H9 (cell line): ENCODE data around the gene C2orf72. TPM values are rescaled to one million over a fixed set of nuclear protein-coding genes. Genes with fewer than 3 reads are reported as not detected.

Experiments
- DNase-seq: peaks from one replicate; pipeline ENCODE4 v3.0.0-alpha.2; 2017
- H2AFZ ChIP-seq: one replicate; pipeline ENCODE4 v1.6.1; 2013; ENCODE audit warnings: mild to moderate bottlenecking, low read length, control low read depth, moderate library complexity
- H2AK5ac ChIP-seq: 2 replicates; pipeline ENCODE4 v1.6.1; 2013; ENCODE audit warnings: low read length, control low read depth, mixed read lengths; ENCODE audit not compliant: insufficient read length
- H2BK120ac ChIP-seq: one replicate; pipeline ENCODE4 v1.6.1; 2013; ENCODE audit warnings: low read depth, mild to moderate bottlenecking, low read length, control low read depth, inconsistent platforms; ENCODE audit not compliant: poor library complexity, severe bottlenecking
- H2BK12ac ChIP-seq: 2 replicates; pipeline ENCODE4 v1.6.1; 2013; ENCODE audit warnings: low read length, control low read depth, mixed read lengths, low read depth; ENCODE audit not compliant: insufficient read length
- H2BK15ac ChIP-seq: 2 replicates; pipeline ENCODE4 v1.6.1; 2013; ENCODE audit warnings: low read depth, low read length, control low read depth
- H2BK20ac ChIP-seq: one replicate; pipeline ENCODE4 v1.6.1; 2013; ENCODE audit warnings: low read depth, mild to moderate bottlenecking, low read length, control low read depth, inconsistent platforms; ENCODE audit not compliant: poor library complexity, severe bottlenecking
- H2BK5ac ChIP-seq: 2 replicates; pipeline ENCODE4 v1.6.1; 2013; ENCODE audit warnings: low read length, control low read depth, mixed read lengths; ENCODE audit not compliant: insufficient read length
- H3K14ac ChIP-seq: 2 replicates; pipeline ENCODE4 v1.6.1; 2013; ENCODE audit warnings: low read length, control low read depth; ENCODE audit not compliant: insufficient read depth
- H3K18ac ChIP-seq: 2 replicates; pipeline ENCODE4 v1.6.1; 2013; ENCODE audit warnings: low read depth, mild to moderate bottlenecking, mixed read lengths, low read length, control low read depth; ENCODE audit not compliant: insufficient read length
- H3K23ac ChIP-seq: 2 replicates; pipeline ENCODE4 v1.6.1; 2013; ENCODE audit warnings: low read length, control low read depth, mixed read lengths, low read depth; ENCODE audit not compliant: insufficient read length
- H3K23me2 ChIP-seq: 2 replicates; pipeline ENCODE4 v1.6.1; 2013; ENCODE audit warnings: low read depth, mild to moderate bottlenecking, mixed read lengths, low read length, control low read depth; ENCODE audit not compliant: insufficient read length, poor library complexity, severe bottlenecking
- H3K27ac ChIP-seq: 2 replicates; pipeline ENCODE4 v1.5.1; 2013; ENCODE audit warnings: low read length, control low read depth, mixed read lengths, low read depth; ENCODE audit not compliant: insufficient read length
- H3K27me3 ChIP-seq: 2 replicates; pipeline ENCODE4 v1.6.1; 2013; ENCODE audit warnings: low read length, control low read depth, inconsistent platforms; ENCODE audit not compliant: insufficient read depth
- H3K4ac ChIP-seq: 2 replicates; pipeline ENCODE4 v1.6.1; 2013; ENCODE audit warnings: low read depth, mild to moderate bottlenecking, control low read depth, inconsistent platforms, low read length, moderate library complexity
- H3K4me1 ChIP-seq: 2 replicates; pipeline ENCODE4 v1.6.1; 2013; ENCODE audit warnings: low read length, control low read depth, inconsistent platforms; ENCODE audit not compliant: insufficient read depth
- H3K4me2 ChIP-seq: 2 replicates; pipeline ENCODE4 v1.6.1; 2013; ENCODE audit warnings: low read length, control low read depth, mixed read lengths; ENCODE audit not compliant: insufficient read length, insufficient read depth
- H3K56ac ChIP-seq: 2 replicates; pipeline ENCODE4 v1.6.1; 2013; ENCODE audit warnings: low read depth, mild to moderate bottlenecking, mixed read lengths, low read length, control low read depth; ENCODE audit not compliant: insufficient read length
- H3K79me1 ChIP-seq: 2 replicates; pipeline ENCODE4 v1.6.1; 2013; ENCODE audit warnings: low read depth, mild to moderate bottlenecking, moderate library complexity, low read length, control low read depth, inconsistent platforms; ENCODE audit not compliant: insufficient read depth, poor library complexity, severe bottlenecking
- H3K79me2 ChIP-seq: 2 replicates; pipeline ENCODE4 v1.6.1; 2013; ENCODE audit warnings: low read length, control low read depth, inconsistent platforms; ENCODE audit not compliant: insufficient read depth
- H3K9ac ChIP-seq: 2 replicates; pipeline ENCODE4 v1.6.1; 2013; ENCODE audit warnings: low read length, control low read depth, mixed read lengths; ENCODE audit not compliant: insufficient read length; ENCODE audit errors: extremely low read depth
- H3K9me3 ChIP-seq: one replicate; pipeline ENCODE4 v1.6.1; 2013; ENCODE audit warnings: low read depth, low read length, inconsistent platforms; ENCODE audit not compliant: control insufficient read depth
- H3T11ph ChIP-seq: one replicate; pipeline ENCODE4 v1.6.1; 2013; ENCODE audit warnings: mild to moderate bottlenecking, low read length, control low read depth, inconsistent platforms
- H4K20me1 ChIP-seq: one replicate; pipeline ENCODE4 v1.6.1; 2013; ENCODE audit not compliant: control insufficient read depth, insufficient read length, insufficient read depth
- H4K5ac ChIP-seq: 2 replicates; pipeline ENCODE4 v1.6.1; 2013; ENCODE audit warnings: low read depth, mild to moderate bottlenecking, mixed read lengths, low read length, control low read depth; ENCODE audit not compliant: insufficient read length
- H4K8ac ChIP-seq: replicated peaks from 2 replicates; pipeline ENCODE4 v1.6.1; 2013; ENCODE audit warnings: low read length, control low read depth, mixed read lengths, low read depth; ENCODE audit not compliant: insufficient read length
- H4K91ac ChIP-seq: 2 replicates; pipeline ENCODE4 v1.6.1; 2013; ENCODE audit warnings: low read depth, mild to moderate bottlenecking, moderate library complexity, mixed read lengths, low read length, control low read depth; ENCODE audit not compliant: insufficient read length
- H3K27ac Mint-ChIP-seq, 3 experiments: 2 replicates in 2 of 3; 3 replicates in 1 of 3; pipeline ENCODE4 v1.8.0; 2020 to 2021; ENCODE audit warnings: mixed read lengths in 3 of 3, mild to moderate bottlenecking in 1 of 3, moderate library complexity in 1 of 3
- H3K27me3 Mint-ChIP-seq: 2 replicates; pipeline ENCODE4 v1.8.0; 2021; ENCODE audit warnings: low read depth, mild to moderate bottlenecking, moderate library complexity, mixed read lengths
- H3K36me3 Mint-ChIP-seq, 3 experiments: 2 replicates in 2 of 3; 3 replicates in 1 of 3; pipeline ENCODE4 v1.8.0; 2020 to 2021; ENCODE audit warnings: low read depth in 3 of 3, mixed read lengths in 3 of 3; ENCODE audit not compliant: insufficient read depth in 1 of 3
- H3K4me1 Mint-ChIP-seq, 2 experiments: 2 replicates each; pipeline ENCODE4 v1.8.0; 2020; ENCODE audit warnings: mixed read lengths in 2 of 2
- H3K4me3 Mint-ChIP-seq, 2 experiments: 2 replicates in 1 of 2; 3 replicates in 1 of 2; pipeline ENCODE4 v1.8.0; 2020 to 2021; ENCODE audit warnings: mild to moderate bottlenecking in 2 of 2, mixed read lengths in 2 of 2, moderate library complexity in 1 of 2
- H3K9me3 Mint-ChIP-seq, 2 experiments: 2 replicates in 1 of 2; 3 replicates in 1 of 2; pipeline ENCODE4 v1.8.0; 2020; ENCODE audit warnings: mild to moderate bottlenecking in 2 of 2, mixed read lengths in 2 of 2, moderate library complexity in 1 of 2
- CTCF ChIP-seq: fragments of 200-600 bp; sonication (generic); conservative IDR thresholded peaks from 3 replicates; pipeline ENCODE4 v1.8.0; 2021; ENCODE audit warnings: antibody characterized with exemption, mild to moderate bottlenecking
- WGBS: extraction: QIAGEN DNeasy Blood & Tissue Kit; methylation state at CpG from one replicate; pipeline ENCODE4 v1.1.7; 2013; ENCODE audit warnings: missing lambda C conversion rate, low lambda C conversion rate, mixed read lengths; ENCODE audit not compliant: insufficient read length; ENCODE audit errors: extremely low coverage; 5-methylcytosine and 5-hydroxymethylcytosine counted together
- total RNA-seq: library from RNA; stranded (reverse); gene quantifications from 2 replicates; pipeline ENCODE4 v1.2.1, GENCODE V29; 2021

The C2orf72 gene
- total RNA-seq, 1 experiment from 2014 or later = 1.0 TPM

- no peak overlapping the region for H2BK15ac ChIP-seq
- DNase-seq = no peak
- H3K36me3 Mint-ChIP-seq = peaks cover 10 to 16% (median 15%) of the 10 kb centered on the region in 3 experiments; a peak in 6 of 7 replicates
- peak overlapping the region; percentile 99 for H3K4me2 ChIP-seq
- H3K23me2 ChIP-seq = peaks cover 6% of the 10 kb centered on the region
- no peak overlapping the region for H2AFZ ChIP-seq
- peaks cover 5% of the 10 kb centered on the region for H3K79me1 ChIP-seq
- H4K91ac ChIP-seq = no peak overlapping the region
- H4K20me1 ChIP-seq = no peaks in the 10 kb centered on the region
- no peak overlapping the region for H3K4ac ChIP-seq
- TF ChIP-seq CTCF = no peak
- H4K5ac ChIP-seq = no peak overlapping the region
- peaks cover 1% of the 10 kb centered on the region; the same call in 1 of the 2 replicates for H3K27me3 ChIP-seq
- no peak overlapping the region for H4K8ac ChIP-seq
- H3K18ac ChIP-seq = no peak overlapping the region
- no peak overlapping the region for H2BK120ac ChIP-seq
- no peak overlapping the region for H3K27ac ChIP-seq
- no peaks in the 10 kb centered on the region for H3K9me3 ChIP-seq
- H3K27ac Mint-ChIP-seq = peak overlapping the region; percentile 37 to 78 (median 62); a peak in 6 of 7 replicates
- peaks cover 25% of the 10 kb centered on the region for H3K27me3 Mint-ChIP-seq
- H3K4me1 ChIP-seq = no peaks in the 10 kb centered on the region; the same call in 1 of the 2 replicates
- no peak overlapping the region for H2BK5ac ChIP-seq
- no peak overlapping the region for H2BK20ac ChIP-seq
- H3K4me1 Mint-ChIP-seq = peaks cover 16 to 25% of the 10 kb centered on the region in 2 experiments
- peak overlapping the region; percentile 91 to 96 for H3K4me3 Mint-ChIP-seq
- H3K23ac ChIP-seq = no peak overlapping the region
- H3K9ac ChIP-seq = peak overlapping the region; percentile 80
- no peak overlapping the region for H3T11ph ChIP-seq
- no peak overlapping the region for H3K14ac ChIP-seq
- H3K9me3 Mint-ChIP-seq = no peaks in the 10 kb centered on the region; a peak in 1 of 5 replicates
- H3K79me2 ChIP-seq = peaks cover 31% of the 10 kb centered on the region; the same call in 1 of the 2 replicates
- no CpG with 5 or more reads among the region's 10 CpGs for WGBS
- no peak overlapping the region for H2BK12ac ChIP-seq
- no peak overlapping the region for H3K56ac ChIP-seq
- no peak overlapping the region for H2AK5ac ChIP-seq
Observed at GRCh38 chr2:231057590-231057989, 20.3 kb downstream of the C2orf72 start.
